ENCODE results near the gene C9orf153.

The C9orf153 gene

GRCh38 chr9:86272221-86272620, 12.8 kb upstream of the C9orf153 start:
- in situ Hi-C loops (cut with MboI; ENCODE audit: low sequenced_read_pairs), result no loop called here

- in situ Hi-C loops (cut with MboI; ENCODE audit: low sequenced_read_pairs), result no loop called here
Observed at GRCh38 chr9:86263876-86264275, 4.4 kb upstream of the C9orf153 start.

GRCh38 chr9:86262492-86262891, 3.0 kb upstream of the C9orf153 start:
- in situ Hi-C loops (cut with MboI; ENCODE audit: low sequenced_read_pairs), result no loop called here

GRCh38 chr9:86257391-86257790, 2.1 kb downstream of the C9orf153 start:
- in situ Hi-C loops (cut with MboI; ENCODE audit: low sequenced_read_pairs), result no loop called here

- in situ Hi-C loops (cut with MboI; ENCODE audit: low sequenced_read_pairs), result no loop called here
Observed at GRCh38 chr9:86256653-86257052, 2.8 kb downstream of the C9orf153 start.

GRCh38 chr9:86253577-86253976, 5.9 kb downstream of the C9orf153 start:
- in situ Hi-C loops (cut with MboI; ENCODE audit: low sequenced_read_pairs), result no loop called here

GRCh38 chr9:86252870-86253269, 6.6 kb downstream of the C9orf153 start:
- in situ Hi-C loops (cut with MboI; ENCODE audit: low sequenced_read_pairs), result no loop called here

GRCh38 chr9:86250123-86250522, 9.3 kb downstream of the C9orf153 start:
- in situ Hi-C loops (cut with MboI; ENCODE audit: low sequenced_read_pairs), result no loop called here

- in situ Hi-C loops (cut with MboI; ENCODE audit: low sequenced_read_pairs), result no loop called here
Observed at GRCh38 chr9:86248746-86249145, 10.7 kb downstream of the C9orf153 start.

- in situ Hi-C loops (cut with MboI; ENCODE audit: low sequenced_read_pairs), result no loop called here
Observed at GRCh38 chr9:86246752-86247161, 12.7 kb downstream of the C9orf153 start.

- in situ Hi-C loops (cut with MboI; ENCODE audit: low sequenced_read_pairs), result no loop called here
Observed at GRCh38 chr9:86242071-86242470, 17.4 kb downstream of the C9orf153 start.

GRCh38 chr9:86241216-86241615, 18.2 kb downstream of the C9orf153 start:
- in situ Hi-C loops (cut with MboI; ENCODE audit: low sequenced_read_pairs), result no loop called here

- in situ Hi-C loops (cut with MboI; ENCODE audit: low sequenced_read_pairs), result no loop called here
Observed at GRCh38 chr9:86238861-86239770, 20.3 kb downstream of the C9orf153 start.

- in situ Hi-C loops (cut with MboI; ENCODE audit: low sequenced_read_pairs), result no loop called here
Observed at GRCh38 chr9:86230858-86231257, 28.6 kb downstream of the C9orf153 start.

GRCh38 chr9:86222667-86223066, 36.8 kb downstream of the C9orf153 start:
- in situ Hi-C loops (cut with MboI; ENCODE audit: low sequenced_read_pairs), result no loop called here

GRCh38 chr9:86219606-86220005, 39.9 kb downstream of the C9orf153 start:
- in situ Hi-C loops (cut with MboI; ENCODE audit: low sequenced_read_pairs), result no loop called here

- in situ Hi-C loops (cut with MboI; ENCODE audit: low sequenced_read_pairs), result no loop called here
Observed at GRCh38 chr9:86217076-86217755, 42.2 kb downstream of the C9orf153 start.

- in situ Hi-C loops (cut with MboI; ENCODE audit: low sequenced_read_pairs), result no loop called here
Observed at GRCh38 chr9:86207193-86207592, 52.3 kb downstream of the C9orf153 start.

GRCh38 chr9:86202338-86202882, 57.0 kb downstream of the C9orf153 start:
- in situ Hi-C loops (cut with MboI; ENCODE audit: low sequenced_read_pairs), result no loop called here

GRCh38 chr9:86201474-86202337, 57.8 kb downstream of the C9orf153 start:
- in situ Hi-C loops (cut with MboI; ENCODE audit: low sequenced_read_pairs), result no loop called here

GRCh38 chr9:86200599-86201162, 58.8 kb downstream of the C9orf153 start:
- in situ Hi-C loops (cut with MboI; ENCODE audit: low sequenced_read_pairs), result no loop called here

All from HL-60/S4 treated with retinoic acid at 250 ng/mL for 4 days and 3 days (cell line).